HEK293 (cell line): ENCODE results near the gene PTGER1.

Source experiments
- CTCF ChIP-seq: fragments of 450-650 bp; formaldehyde crosslinking; IDR thresholded peaks from 2 replicates; pipeline ENCODE4 v1.5.1; 2016; ENCODE audit warnings: missing biosample characterization, missing genetic modification characterization
- EGR2 ChIP-seq: fragments of 450-650 bp; formaldehyde crosslinking; IDR thresholded peaks from 2 replicates; pipeline ENCODE4 v1.5.1; 2016; ENCODE audit warnings: low read depth, missing biosample characterization, missing genetic modification characterization
- FEZF1 ChIP-seq: fragments of 450-650 bp; formaldehyde crosslinking; IDR thresholded peaks from 2 replicates; pipeline ENCODE4 v1.5.1; 2016; ENCODE audit warnings: missing biosample characterization, missing genetic modification characterization
- GLIS2 ChIP-seq: fragments of 450-650 bp; formaldehyde crosslinking; IDR thresholded peaks from 2 replicates; pipeline ENCODE4 v1.5.1; 2016; ENCODE audit warnings: missing biosample characterization, missing genetic modification characterization
- HIC1 ChIP-seq: fragments of 450-650 bp; formaldehyde crosslinking; IDR thresholded peaks from 2 replicates; pipeline ENCODE4 v1.5.1; 2016; ENCODE audit warnings: missing biosample characterization, missing genetic modification characterization
- ZBTB10 ChIP-seq: fragments of 450-650 bp; formaldehyde crosslinking; IDR thresholded peaks from 2 replicates; pipeline ENCODE4 v1.5.1; 2016; ENCODE audit warnings: missing biosample characterization, missing genetic modification characterization
- ZBTB26 ChIP-seq: fragments of 450-650 bp; formaldehyde crosslinking; optimal IDR thresholded peaks from 2 replicates; pipeline ENCODE3; 2016; ENCODE audit warnings: missing biosample characterization, mild to moderate bottlenecking, missing genetic modification characterization
- ZBTB44 ChIP-seq: fragments of 450-650 bp; IDR thresholded peaks from 2 replicates; pipeline ENCODE4 v1.5.1; 2018; ENCODE audit warnings: missing biosample characterization, mild to moderate bottlenecking, missing genetic modification characterization
- ZBTB6 ChIP-seq: fragments of 450-650 bp; formaldehyde crosslinking; IDR thresholded peaks from 2 replicates; pipeline ENCODE4 v1.5.1; 2017; ENCODE audit warnings: missing biosample characterization, missing genetic modification characterization
- ZEB2 ChIP-seq: fragments of 450-650 bp; formaldehyde crosslinking; IDR thresholded peaks from 2 replicates; pipeline ENCODE4 v1.5.1; 2016; ENCODE audit warnings: missing biosample characterization, missing genetic modification characterization
- ZFHX2 ChIP-seq: fragments of 450-650 bp; formaldehyde crosslinking; conservative IDR thresholded peaks from 2 replicates; pipeline ENCODE4 v1.5.1; 2016; ENCODE audit warnings: missing biosample characterization, missing genetic modification characterization
- ZNF19 ChIP-seq: fragments of 450-650 bp; formaldehyde crosslinking; IDR thresholded peaks from 2 replicates; pipeline ENCODE4; 2016; ENCODE audit warnings: missing biosample characterization, missing genetic modification characterization, low read depth
- ZNF2 ChIP-seq: fragments of 450-650 bp; formaldehyde crosslinking; IDR thresholded peaks from 2 replicates; pipeline ENCODE4 v1.5.1; 2016; ENCODE audit warnings: missing biosample characterization, missing genetic modification characterization
- ZNF423 ChIP-seq: fragments of 450-650 bp; formaldehyde crosslinking; IDR thresholded peaks from 2 replicates; pipeline ENCODE4 v1.5.1; 2016; ENCODE audit warnings: missing biosample characterization, missing genetic modification characterization
- ZNF426 ChIP-seq: fragments of 450-650 bp; formaldehyde crosslinking; IDR thresholded peaks from 2 replicates; pipeline ENCODE4 v1.5.1; 2017; ENCODE audit warnings: missing biosample characterization, missing genetic modification characterization, mild to moderate bottlenecking, inconsistent platforms, moderate library complexity
- ZNF510 ChIP-seq: fragments of 450-650 bp; formaldehyde crosslinking; IDR thresholded peaks from 2 replicates; pipeline ENCODE4 v1.5.1; 2018; ENCODE audit warnings: mild to moderate bottlenecking, missing genetic modification characterization, missing biosample characterization; ENCODE audit not compliant: insufficient replicate concordance
- ZNF513 ChIP-seq: fragments of 450-650 bp; IDR thresholded peaks from 2 replicates; pipeline ENCODE4 v1.5.1; 2018; ENCODE audit warnings: missing biosample characterization, missing genetic modification characterization
- ZNF561 ChIP-seq: fragments of 450-650 bp; IDR thresholded peaks from 2 replicates; pipeline ENCODE4 v1.5.1; 2018; ENCODE audit warnings: missing biosample characterization, missing genetic modification characterization, borderline replicate concordance
- ZNF596 ChIP-seq: fragments of 450-650 bp; IDR thresholded peaks from 2 replicates; pipeline ENCODE4 v1.5.0; 2018; ENCODE audit warnings: missing biosample characterization, mild to moderate bottlenecking, missing genetic modification characterization, moderate library complexity
- ZNF692 ChIP-seq: fragments of 450-650 bp; formaldehyde crosslinking; IDR thresholded peaks from 2 replicates; pipeline ENCODE4 v1.5.1; 2016; ENCODE audit warnings: missing biosample characterization, missing genetic modification characterization
- ZXDB ChIP-seq: fragments of 450-650 bp; formaldehyde crosslinking; IDR thresholded peaks from 2 replicates; pipeline ENCODE4 v1.5.1; 2016; ENCODE audit warnings: missing biosample characterization, missing genetic modification characterization

The PTGER1 gene

GRCh38 chr19:14472202-14472938 lies 2.8 kb downstream of the PTGER1 start (continued):
- TF ChIP-seq CTCF: peak; percentile 69
- 0 out of 2 replicates have a peak, but pooled peaks have one; percentile 15 for TF ChIP-seq ZXDB (tag by site-specific recombination)
- TF ChIP-seq ZNF692 (tag by site-specific recombination): 0 out of 2 replicates have a peak, but pooled peaks have one; percentile 32
- peak; percentile 84 for TF ChIP-seq GLIS2
- TF ChIP-seq ZEB2 (tag by site-specific recombination): no peak
- peak; percentile 34; the same call in 1 of the 2 replicates for TF ChIP-seq ZBTB10 (tag by site-specific recombination)
- TF ChIP-seq ZBTB26 (tag by site-specific recombination): peak; percentile 52
- TF ChIP-seq ZNF423 (tag by site-specific recombination): peak; percentile 75
- peak; percentile 85 for TF ChIP-seq ZFHX2 (tag by site-specific recombination)
- TF ChIP-seq ZBTB6 (tag by site-specific recombination): peak; percentile 87; the same call in 1 of the 2 replicates
- no peak for TF ChIP-seq ZNF510 (tag by site-specific recombination)
- TF ChIP-seq FEZF1 (tag by site-specific recombination): no peak
- no peak for TF ChIP-seq ZNF19
- no peak for TF ChIP-seq ZNF596
- TF ChIP-seq ZNF2 (tag by site-specific recombination): peak; percentile 70; the same call in 1 of the 2 replicates
- no peak for TF ChIP-seq ZBTB44
- peak; percentile 11; the same call in 1 of the 2 replicates for TF ChIP-seq HIC1 (tag by site-specific recombination)
- TF ChIP-seq EGR2: 0 out of 2 replicates have a peak, but pooled peaks have one; percentile 53
- TF ChIP-seq ZNF513 (tag by site-specific recombination): no peak
- no peak for TF ChIP-seq ZNF426
- no peak for TF ChIP-seq ZNF561
